IPS DF 19.7 (cell line): ENCODE measurements around the gene HUWE1.
"Not testable (repeated sequence)": the region's sequence is repeated elsewhere in the genome, so short reads cannot be mapped to it uniquely, and the experiment has no call there.

Experiments
- DNase-seq: peaks from one replicate; pipeline ENCODE4 v3.0.0-alpha.2; 2013; ENCODE audit warnings: low read depth, low spot score

HUWE1 gene

GRCh38 chrX:53606456-53606855 lies 80.1 kb downstream of the HUWE1 start:
- DNase-seq, result no peak

- no peak for DNase-seq
Observed at GRCh38 chrX:53605004-53605403, 81.5 kb downstream of the HUWE1 start.

- no peak for DNase-seq
Observed at GRCh38 chrX:53599781-53600396, 86.6 kb downstream of the HUWE1 start.

- DNase-seq, result no peak
Observed at GRCh38 chrX:53598169-53598568, 88.3 kb downstream of the HUWE1 start.

- no peak for DNase-seq
Observed at GRCh38 chrX:53595266-53595810, 91.2 kb downstream of the HUWE1 start.

GRCh38 chrX:53594354-53594753 lies 92.2 kb downstream of the HUWE1 start:
- no peak for DNase-seq

- DNase-seq, result no peak
Observed at GRCh38 chrX:53587795-53588420, 98.6 kb downstream of the HUWE1 start.

- DNase-seq, result no peak
Observed at GRCh38 chrX:53584891-53585290, 101.6 kb downstream of the HUWE1 start.

GRCh38 chrX:53583571-53583970 lies 102.9 kb downstream of the HUWE1 start:
- no peak for DNase-seq

- no peak for DNase-seq
Observed at GRCh38 chrX:53580742-53581504, 105.6 kb downstream of the HUWE1 start.

- DNase-seq, result no peak
Observed at GRCh38 chrX:53571494-53571893, 115.0 kb downstream of the HUWE1 start.

- no peak for DNase-seq
Observed at GRCh38 chrX:53563324-53563723, 123.2 kb downstream of the HUWE1 start.

- no peak for DNase-seq
Observed at GRCh38 chrX:53561912-53562311, 124.6 kb downstream of the HUWE1 start.

- DNase-seq, result no peak
Observed at GRCh38 chrX:53558646-53559045, 127.9 kb downstream of the HUWE1 start.

GRCh38 chrX:53556868-53557267 lies 129.7 kb downstream of the HUWE1 start:
- DNase-seq, result no peak

GRCh38 chrX:53550756-53551463 lies 135.6 kb downstream of the HUWE1 start:
- no peak for DNase-seq

- DNase-seq, result no peak
Observed at GRCh38 chrX:53547668-53548067, 138.9 kb downstream of the HUWE1 start.

GRCh38 chrX:53544936-53545335 lies 141.6 kb downstream of the HUWE1 start:
- DNase-seq, result no peak

- DNase-seq, result no peak
Observed at GRCh38 chrX:53538781-53539180, 147.7 kb downstream of the HUWE1 start.

GRCh38 chrX:53531255-53531966 lies 155.1 kb downstream of the HUWE1 start:
- not testable (repeated sequence) for DNase-seq

- no peak for DNase-seq
Observed at GRCh38 chrX:53526999-53527398, 159.5 kb downstream of the HUWE1 start.
